Measurements from ENCODE around the gene UGGT2. TPM values are rescaled to one million over a fixed set of nuclear protein-coding genes. Genes with fewer than 3 reads are reported as not detected.

The UGGT2 gene
- total and polyA plus RNA-seq, 7 donors = 1.2 to 40.2 (median 32.7) TPM

DNA sequence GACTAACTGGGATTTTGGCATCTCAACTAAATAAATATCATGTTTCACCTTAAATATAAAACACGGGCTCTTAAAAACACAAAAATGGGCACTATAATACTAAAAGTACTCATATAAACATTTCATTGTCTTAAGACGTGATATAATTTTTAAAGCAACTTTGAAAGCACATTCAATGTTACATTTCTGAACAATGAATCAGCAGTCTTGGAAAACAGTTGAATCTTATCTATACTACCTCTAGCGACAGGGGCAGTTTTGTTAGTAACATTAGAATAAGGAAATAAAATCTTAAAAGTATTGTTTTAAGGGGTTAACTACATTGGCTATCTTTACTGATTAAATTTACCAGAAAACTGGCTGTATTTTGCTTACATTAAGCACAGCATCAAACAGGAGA lies 156.9 kb downstream of the UGGT2 start:
- no peaks in the 10 kb centered on the region for H3K9me3 ChIP-seq
- no peak for TF ChIP-seq EP300 (IDR thresholded peaks at IDR 0.05)
- TF ChIP-seq POLR2A (IDR thresholded peaks at IDR 0.05) = no peak
- TF ChIP-seq, protein P1, sequence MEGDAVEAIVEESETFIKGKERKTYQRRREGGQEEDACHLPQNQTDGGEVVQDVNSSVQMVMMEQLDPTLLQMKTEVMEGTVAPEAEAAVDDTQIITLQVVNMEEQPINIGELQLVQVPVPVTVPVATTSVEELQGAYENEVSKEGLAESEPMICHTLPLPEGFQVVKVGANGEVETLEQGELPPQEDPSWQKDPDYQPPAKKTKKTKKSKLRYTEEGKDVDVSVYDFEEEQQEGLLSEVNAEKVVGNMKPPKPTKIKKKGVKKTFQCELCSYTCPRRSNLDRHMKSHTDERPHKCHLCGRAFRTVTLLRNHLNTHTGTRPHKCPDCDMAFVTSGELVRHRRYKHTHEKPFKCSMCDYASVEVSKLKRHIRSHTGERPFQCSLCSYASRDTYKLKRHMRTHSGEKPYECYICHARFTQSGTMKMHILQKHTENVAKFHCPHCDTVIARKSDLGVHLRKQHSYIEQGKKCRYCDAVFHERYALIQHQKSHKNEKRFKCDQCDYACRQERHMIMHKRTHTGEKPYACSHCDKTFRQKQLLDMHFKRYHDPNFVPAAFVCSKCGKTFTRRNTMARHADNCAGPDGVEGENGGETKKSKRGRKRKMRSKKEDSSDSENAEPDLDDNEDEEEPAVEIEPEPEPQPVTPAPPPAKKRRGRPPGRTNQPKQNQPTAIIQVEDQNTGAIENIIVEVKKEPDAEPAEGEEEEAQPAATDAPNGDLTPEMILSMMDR (IDR thresholded peaks at IDR 0.05) = no peak
- TF ChIP-seq POLR2AphosphoS5 (IDR thresholded peaks at IDR 0.05) = no peak
- WGBS, 2 donors = 23 to 79% methylated on average over 3 of the region's 3 CpGs
- H3K4me1 ChIP-seq = no peaks in the 10 kb centered on the region
- no peaks in the 10 kb centered on the region for H3K27me3 ChIP-seq
- no peak overlapping the region for H3K27ac ChIP-seq
- H3K4me3 ChIP-seq = no peak overlapping the region
- DNase-seq = no peak
- intact Hi-C loops (cut with DNase I) = no loop called here
- H3K36me3 ChIP-seq = peaks cover 0 to 22% (median 2%) of the 10 kb centered on the region in 4 donors

DNA sequence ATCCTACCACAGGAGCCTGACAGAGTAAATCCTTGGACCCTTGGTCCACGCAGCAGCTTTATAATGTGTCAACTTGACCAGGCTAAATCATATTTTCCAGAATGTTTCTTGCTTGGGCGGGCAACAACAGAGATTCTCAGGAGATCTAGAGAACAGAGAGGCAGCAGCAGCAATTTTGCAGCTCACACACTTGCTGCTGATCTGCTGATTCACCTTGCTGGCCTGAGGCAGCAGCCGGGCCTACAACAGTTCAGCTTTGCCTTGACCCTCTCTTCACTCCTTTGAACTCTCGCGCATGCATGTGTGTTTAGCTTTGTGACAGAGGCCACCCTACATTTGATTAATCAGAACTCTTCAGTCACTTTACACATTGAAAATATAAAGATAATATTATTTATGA lies 159.3 kb downstream of the UGGT2 start:
- no peaks in the 10 kb centered on the region for H3K9me3 ChIP-seq
- H3K27ac ChIP-seq = no peak overlapping the region
- intact Hi-C loops (cut with DNase I) = no loop called here
- H3K27me3 ChIP-seq = no peaks in the 10 kb centered on the region
- H3K36me3 ChIP-seq = peaks cover 0 to 43% (median 9%) of the 10 kb centered on the region in 4 donors
- DNase-seq = no peak
- no peak overlapping the region for H3K4me3 ChIP-seq
- WGBS, 2 donors = 94 to 97% methylated on average over 5 of the region's 5 CpGs
- no peaks in the 10 kb centered on the region for H3K4me1 ChIP-seq
- TF ChIP-seq, protein P1 (IDR thresholded peaks at IDR 0.05) = no peak

DNA sequence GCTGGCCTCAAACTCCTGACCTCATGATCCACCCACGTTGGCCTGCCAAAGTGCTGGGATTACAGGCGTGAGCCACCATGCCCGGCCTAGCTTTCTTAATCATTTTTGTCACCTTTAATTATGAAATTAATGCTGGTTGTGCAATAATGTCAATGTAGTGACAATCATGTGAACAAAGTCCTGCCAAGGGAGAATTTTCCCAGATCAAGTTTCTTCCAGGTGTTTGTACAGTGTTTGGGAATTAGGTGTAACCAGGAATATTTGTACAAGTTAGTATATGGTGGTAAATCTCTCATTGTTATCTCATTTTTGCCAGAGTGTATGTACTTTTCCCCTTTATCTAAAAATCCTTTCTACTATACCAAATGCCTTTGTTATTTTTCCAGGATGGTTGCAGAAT lies 171.1 kb downstream of the UGGT2 start:
- no peak for TF ChIP-seq POLR2A (IDR thresholded peaks at IDR 0.05)
- TF ChIP-seq, protein P1 (IDR thresholded peaks at IDR 0.05) = no peak
- no peak for TF ChIP-seq POLR2AphosphoS5 (IDR thresholded peaks at IDR 0.05)
- no peak for TF ChIP-seq EP300 (IDR thresholded peaks at IDR 0.05)
- H3K27ac ChIP-seq = no peak overlapping the region
- no peaks in the 10 kb centered on the region for H3K9me3 ChIP-seq
- H3K4me3 ChIP-seq = no peak overlapping the region
- H3K4me1 ChIP-seq = no peaks in the 10 kb centered on the region
- no peaks in the 10 kb centered on the region for H3K27me3 ChIP-seq
- no peak for DNase-seq
- peaks cover 0 to 34% (median 2%) of the 10 kb centered on the region in 4 donors for H3K36me3 ChIP-seq
- intact Hi-C loops (cut with DNase I) = no loop called here
- WGBS, 2 donors = 17 to 77% methylated on average over 3 of the region's 3 CpGs

DNA sequence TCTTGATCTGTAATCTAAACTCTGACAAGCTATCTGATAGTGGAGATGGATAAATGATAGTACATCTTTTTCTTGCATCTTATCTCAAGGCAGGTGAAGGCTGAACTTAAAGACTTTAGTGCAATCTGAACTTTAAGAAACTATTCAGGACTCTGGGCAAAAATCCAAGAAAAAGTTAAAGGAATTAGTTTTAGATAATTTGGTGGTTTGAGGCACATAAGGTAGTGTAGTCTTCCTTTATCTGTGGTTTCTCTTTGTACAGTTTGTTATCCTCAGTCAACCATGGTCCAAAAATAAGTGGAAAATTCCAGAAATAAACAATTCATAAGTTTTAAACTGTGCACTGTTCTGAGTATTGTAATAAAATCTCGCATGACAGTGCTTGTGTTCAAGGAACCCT lies 172.9 kb downstream of the UGGT2 start:
- intact Hi-C loops (cut with DNase I) = no loop called here
- no peak overlapping the region for H3K4me3 ChIP-seq
- WGBS, 2 donors = 77 to 90% methylated on average over 1 of the region's 1 CpG
- no peak for DNase-seq
- H3K27me3 ChIP-seq = no peaks in the 10 kb centered on the region
- no peaks in the 10 kb centered on the region for H3K9me3 ChIP-seq
- H3K36me3 ChIP-seq = peaks cover 0 to 35% (median 0%) of the 10 kb centered on the region in 4 donors
- TF ChIP-seq, protein P1 (IDR thresholded peaks at IDR 0.05) = no peak
- TF ChIP-seq POLR2AphosphoS5 (IDR thresholded peaks at IDR 0.05) (no peak), POLR2A (IDR thresholded peaks at IDR 0.05) (no peak), EP300 (IDR thresholded peaks at IDR 0.05) (no peak)
- no peaks in the 10 kb centered on the region for H3K4me1 ChIP-seq
- no peak overlapping the region for H3K27ac ChIP-seq

DNA sequence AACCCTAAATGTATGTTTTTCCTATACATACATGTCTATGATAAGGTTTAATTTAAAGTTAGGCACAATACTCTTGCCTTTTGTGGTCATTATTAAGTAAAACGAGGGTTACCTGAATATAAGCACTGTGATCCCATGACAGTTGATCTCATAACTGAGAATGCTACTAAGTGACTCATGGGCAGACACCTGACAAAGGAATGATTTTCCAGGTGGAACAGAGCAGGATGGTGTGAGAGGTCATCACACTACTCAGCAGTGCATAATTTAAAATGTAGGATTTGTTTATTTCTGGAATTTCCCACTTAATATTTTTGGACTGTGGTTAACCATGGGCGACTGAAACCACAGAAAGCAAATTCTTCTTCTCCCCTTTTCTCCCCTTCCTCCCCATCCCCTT lies 178.9 kb downstream of the UGGT2 start:
- Histone ChIP-seq H3K4me1 (no peaks in the 10 kb centered on the region), H3K36me3 (peaks cover 0 to 37% (median 0%) of the 10 kb centered on the region in 4 donors), H3K27me3 (no peaks in the 10 kb centered on the region), H3K9me3 (no peaks in the 10 kb centered on the region), H3K27ac (no peak overlapping the region), H3K4me3 (no peak overlapping the region)
- intact Hi-C loops (cut with DNase I) = no loop called here
- TF ChIP-seq EP300 (IDR thresholded peaks at IDR 0.05) (no peak), POLR2A (IDR thresholded peaks at IDR 0.05) (no peak), POLR2AphosphoS5 (IDR thresholded peaks at IDR 0.05) (no peak)
- TF ChIP-seq, protein P1 (IDR thresholded peaks at IDR 0.05) = no peak
- WGBS, 2 donors = 87 to 94% methylated on average over 2 of the region's 2 CpGs
- no peak for DNase-seq
